Left lung (tissue), 10 donors: ENCODE results near the gene HAND2. TPM values are rescaled to one million over a fixed set of nuclear protein-coding genes. Genes with fewer than 3 reads are reported as not detected.

Source experiments
- ATAC-seq: fragments of 200-7000 bp; cut with Tn5 transposase; one replicate; pipeline ENCODE4 v1.9.1; 2020; ENCODE audit warnings: moderate library complexity
- DNase-seq, 4 donors: peaks; one replicate each; pipeline ENCODE4 v3.0.0-alpha.2; 2013 to 2020
- H3K27ac ChIP-seq, 2 donors: fragments of 200-600 bp; sonication (generic) in 1 of 2; one replicate each; pipeline versions ENCODE4 v1.5.0 to v1.8.0; 2020 to 2021
- H3K27me3 ChIP-seq, 2 donors: fragments of 200-600 bp; sonication (generic) in 1 of 2; one replicate each; pipeline versions ENCODE4 v1.5.0 to v1.8.0; 2020 to 2021
- H3K36me3 ChIP-seq, 2 donors: fragments of 200-600 bp; sonication (generic) in 1 of 2; one replicate each; pipeline versions ENCODE4 v1.5.0 to v1.8.0; 2020 to 2021
- H3K4me1 ChIP-seq, 2 donors: fragments of 200-600 bp; one replicate each; pipeline ENCODE4 v1.8.0; 2021
- H3K4me3 ChIP-seq, 2 donors: fragments of 200-600 bp; sonication (generic) in 1 of 2; one replicate each; pipeline versions ENCODE4 v1.5.0 to v1.8.0; 2020 to 2021; ENCODE audit warnings: mild to moderate bottlenecking in 1 of 2
- H3K9me3 ChIP-seq, 2 donors: fragments of 200-600 bp; sonication (generic) in 1 of 2; one replicate each; pipeline versions ENCODE4 v1.5.0 to v1.8.0; 2020 to 2021
- intact Hi-C, 2 donors: fragments of 100-400 bp; cut with DNase I; formaldehyde crosslinking; loops; one replicate each; pipeline versions ENCODE4 v1.11.2 to v1.14.2; 2022
- polyA plus RNA-seq, 6 donors: library from polyadenylated mRNA; unstranded; fragments of 120-200 nt; gene quantifications; one replicate each; pipeline ENCODE4 v1.2.1, GENCODE V29; 2013; ENCODE audit not compliant: insufficient read length in 6 of 6
- total RNA-seq, 2 donors: library from RNA; stranded (reverse); fragmentation: NEBNext Ultra II Directional; extraction: Animal tissue kit (Norgen Biotek cat#: 25700); gene quantifications; one replicate each; pipeline ENCODE4 v1.2.1, GENCODE V29; 2021
- TF ChIP-seq, protein P1 (sequence below), 2 donors: fragments of 200-600 bp; sonication (generic) in 1 of 2; IDR thresholded peaks; one replicate each; pipeline versions ENCODE4 v1.5.0 to v1.8.0; 2021; ENCODE audit warnings: antibody characterized with exemption in 2 of 2
- donor health status: DM: no; HTN: yes; CAD: no.
- donor health status: DM: no; HTN: no; CAD: no.

The HAND2 gene
- total and polyA plus RNA-seq, 8 donors = 0.20 to 0.41 (median 0.20) TPM; not detected in 3

DNA sequence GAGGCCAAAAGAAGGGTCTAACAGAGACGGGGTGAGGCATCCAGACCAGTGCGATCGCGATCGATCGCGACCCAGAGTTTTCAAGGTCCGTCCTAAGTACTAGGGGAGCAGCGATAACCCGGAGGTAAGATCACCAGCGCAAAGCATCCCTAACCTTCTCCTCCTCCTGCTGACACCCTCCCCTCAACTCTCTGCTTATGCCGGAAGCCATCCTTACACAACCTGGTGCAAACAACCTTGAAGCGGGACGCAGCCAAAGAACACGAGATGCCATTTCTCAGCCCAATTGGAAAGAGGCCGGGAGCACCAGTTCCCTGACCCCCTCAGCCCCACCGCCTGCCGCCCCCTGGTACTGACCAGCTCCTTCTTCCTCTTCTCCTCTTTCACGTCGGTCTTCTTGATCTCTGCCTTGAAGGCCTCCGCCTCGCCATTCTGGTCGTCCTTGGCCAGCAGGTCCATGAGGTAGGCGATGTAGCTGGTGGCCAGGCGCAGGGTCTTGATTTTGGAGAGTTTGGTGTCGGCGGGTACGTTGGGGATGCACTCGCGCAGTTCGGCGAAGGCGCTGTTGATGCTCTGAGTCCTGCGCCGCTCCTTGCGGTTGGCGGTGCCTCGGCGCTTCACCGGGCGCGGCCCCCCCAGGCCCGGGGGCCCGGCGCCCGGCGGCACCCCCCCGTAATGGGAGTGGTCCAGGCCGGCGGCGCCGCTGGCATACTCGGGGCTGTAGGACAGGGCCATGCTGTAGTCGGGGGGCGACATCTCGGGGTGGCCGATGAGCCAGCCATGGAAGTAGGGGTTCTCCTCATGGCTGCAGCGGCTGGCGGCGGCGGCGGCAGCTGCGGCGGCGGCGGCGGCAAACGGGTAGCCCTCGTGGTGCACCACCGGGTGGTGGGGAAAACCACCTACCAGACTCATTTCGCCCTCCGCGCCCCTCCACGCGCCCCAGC lies 1.4 kb downstream of the HAND2 start:
- no peak for ATAC-seq
- peaks cover 99 to 100% of the 10 kb centered on the region in 2 donors for H3K27me3 ChIP-seq

DNA sequence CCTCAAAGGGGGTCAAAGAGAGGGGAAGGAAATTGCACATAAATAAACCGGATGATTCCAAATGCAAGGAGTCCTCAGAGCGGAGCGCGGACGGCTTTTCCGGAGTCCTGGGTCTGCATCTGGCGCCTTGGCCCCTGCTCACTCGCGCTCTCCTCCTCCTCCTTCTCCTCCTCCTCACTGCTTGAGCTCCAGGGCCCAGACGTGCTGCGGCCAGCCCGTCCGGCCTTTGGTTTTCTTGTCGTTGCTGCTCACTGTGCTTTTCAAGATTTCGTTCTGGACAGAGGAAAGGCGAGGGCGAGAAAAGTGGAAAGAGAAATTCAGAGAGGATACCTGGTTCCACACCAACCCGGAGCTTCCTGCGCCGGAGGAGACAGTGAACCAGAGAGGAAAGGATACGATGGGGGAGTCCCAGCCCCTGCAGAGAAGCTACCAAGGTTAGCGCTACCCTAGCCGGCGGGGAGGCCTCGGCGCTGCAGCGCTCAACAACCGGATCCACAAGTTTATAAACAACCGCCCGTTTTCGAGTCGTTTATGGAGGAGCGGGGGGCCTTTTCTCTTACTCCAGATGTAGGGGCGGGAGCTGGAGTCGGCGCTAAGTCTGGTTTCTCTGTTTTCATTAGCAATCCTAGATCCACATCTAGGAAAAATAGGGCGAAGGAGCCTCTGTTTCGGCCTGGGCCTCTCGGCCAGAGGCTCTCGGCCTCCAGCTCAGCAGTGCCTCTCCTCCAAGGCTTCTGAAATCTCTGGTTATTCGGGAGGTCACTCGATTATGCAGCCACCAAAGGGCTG lies 2.7 kb downstream of the HAND2 start:
- Histone ChIP-seq H3K4me1 (peaks cover 7 to 21% of the 10 kb centered on the region in 2 donors), H3K4me3 (no peak overlapping the region), H3K27me3 (peaks cover 99 to 100% of the 10 kb centered on the region in 2 donors), H3K27ac (no peak overlapping the region), H3K36me3 (no peaks in the 10 kb centered on the region), H3K9me3 (no peaks in the 10 kb centered on the region)
- TF ChIP-seq, protein P1, sequence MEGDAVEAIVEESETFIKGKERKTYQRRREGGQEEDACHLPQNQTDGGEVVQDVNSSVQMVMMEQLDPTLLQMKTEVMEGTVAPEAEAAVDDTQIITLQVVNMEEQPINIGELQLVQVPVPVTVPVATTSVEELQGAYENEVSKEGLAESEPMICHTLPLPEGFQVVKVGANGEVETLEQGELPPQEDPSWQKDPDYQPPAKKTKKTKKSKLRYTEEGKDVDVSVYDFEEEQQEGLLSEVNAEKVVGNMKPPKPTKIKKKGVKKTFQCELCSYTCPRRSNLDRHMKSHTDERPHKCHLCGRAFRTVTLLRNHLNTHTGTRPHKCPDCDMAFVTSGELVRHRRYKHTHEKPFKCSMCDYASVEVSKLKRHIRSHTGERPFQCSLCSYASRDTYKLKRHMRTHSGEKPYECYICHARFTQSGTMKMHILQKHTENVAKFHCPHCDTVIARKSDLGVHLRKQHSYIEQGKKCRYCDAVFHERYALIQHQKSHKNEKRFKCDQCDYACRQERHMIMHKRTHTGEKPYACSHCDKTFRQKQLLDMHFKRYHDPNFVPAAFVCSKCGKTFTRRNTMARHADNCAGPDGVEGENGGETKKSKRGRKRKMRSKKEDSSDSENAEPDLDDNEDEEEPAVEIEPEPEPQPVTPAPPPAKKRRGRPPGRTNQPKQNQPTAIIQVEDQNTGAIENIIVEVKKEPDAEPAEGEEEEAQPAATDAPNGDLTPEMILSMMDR (IDR thresholded peaks at IDR 0.05) = no peak
- intact Hi-C loops = no loop called here
- ATAC-seq (no peak), DNase-seq (no peak)

More for the DNA sequence above, 1.4 kb downstream of the HAND2 start:
- H3K9me3 ChIP-seq = no peaks in the 10 kb centered on the region
- H3K36me3 ChIP-seq = no peaks in the 10 kb centered on the region
- H3K4me1 ChIP-seq = peaks cover 7 to 18% of the 10 kb centered on the region in 2 donors
- DNase-seq = no peak
- intact Hi-C loops = no loop called here
- no peak overlapping the region for H3K4me3 ChIP-seq
- no peak overlapping the region for H3K27ac ChIP-seq
- TF ChIP-seq, protein P1 (IDR thresholded peaks at IDR 0.05) = no peak

DNA sequence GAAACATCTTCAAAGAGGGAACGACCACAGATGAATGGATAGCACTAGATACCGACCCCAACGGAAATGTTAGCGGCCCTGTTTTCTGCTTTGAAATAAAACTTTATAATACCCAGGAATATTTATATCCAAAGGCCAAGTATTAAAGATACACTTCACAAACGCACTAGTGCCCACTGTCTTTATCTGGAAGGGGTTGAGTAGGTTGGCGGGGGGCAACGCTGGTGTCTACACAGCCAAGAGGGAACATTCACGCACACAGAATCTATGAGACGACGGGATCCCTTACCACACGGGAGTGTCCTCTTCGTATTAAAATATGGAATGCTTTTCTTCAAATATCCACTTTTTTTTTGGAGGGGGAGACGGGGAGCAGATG lies 3.3 kb downstream of the HAND2 start:
- TF ChIP-seq, protein P1 (IDR thresholded peaks at IDR 0.05) = no peak
- intact Hi-C loops = no loop called here
- Histone ChIP-seq H3K4me1 (peaks cover 10 to 27% of the 10 kb centered on the region in 2 donors), H3K36me3 (no peaks in the 10 kb centered on the region), H3K27ac (no peak overlapping the region), H3K4me3 (no peak overlapping the region), H3K27me3 (peaks cover 99 to 100% of the 10 kb centered on the region in 2 donors), H3K9me3 (no peaks in the 10 kb centered on the region)
- DNase-seq = no peak
- no peak for ATAC-seq

DNA sequence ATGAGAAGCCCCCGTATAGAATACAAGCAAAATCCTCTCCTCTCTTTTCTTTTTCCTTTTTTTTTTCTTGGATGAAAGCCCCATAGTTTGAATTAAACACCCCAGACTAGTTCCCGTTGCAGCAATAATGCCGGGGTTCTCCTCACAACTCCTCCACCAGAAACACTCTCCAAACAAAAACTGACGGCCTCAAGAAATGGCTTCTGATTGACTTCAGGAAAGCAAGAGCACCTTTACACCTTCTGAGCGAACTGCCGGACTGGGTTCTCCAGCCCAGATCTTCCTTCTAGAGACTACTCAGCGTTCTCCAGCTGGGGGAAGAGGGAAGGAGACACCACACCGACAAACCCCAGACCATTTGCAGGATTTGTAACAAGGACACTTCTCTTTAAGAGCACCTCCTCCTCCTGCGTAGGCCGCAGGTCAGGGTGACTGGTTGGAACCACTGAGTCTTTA lies 4.0 kb downstream of the HAND2 start:
- ATAC-seq (no peak), DNase-seq (no peak)
- Histone ChIP-seq H3K4me3 (no peak overlapping the region), H3K9me3 (no peaks in the 10 kb centered on the region), H3K27ac (no peak overlapping the region), H3K36me3 (no peaks in the 10 kb centered on the region), H3K27me3 (peaks cover 99 to 100% of the 10 kb centered on the region in 2 donors), H3K4me1 (peaks cover 13 to 30% of the 10 kb centered on the region in 2 donors)
- TF ChIP-seq, protein P1 (IDR thresholded peaks at IDR 0.05) = no peak
- intact Hi-C loops = no loop called here
